ENCODE measurements around the gene DNASE1L2. TPM values are rescaled to one million over a fixed set of nuclear protein-coding genes. Genes with fewer than 3 reads are reported as not detected.

DNASE1L2 gene
- polyA plus RNA-seq, 1 experiment: 0.38 TPM

DNA sequence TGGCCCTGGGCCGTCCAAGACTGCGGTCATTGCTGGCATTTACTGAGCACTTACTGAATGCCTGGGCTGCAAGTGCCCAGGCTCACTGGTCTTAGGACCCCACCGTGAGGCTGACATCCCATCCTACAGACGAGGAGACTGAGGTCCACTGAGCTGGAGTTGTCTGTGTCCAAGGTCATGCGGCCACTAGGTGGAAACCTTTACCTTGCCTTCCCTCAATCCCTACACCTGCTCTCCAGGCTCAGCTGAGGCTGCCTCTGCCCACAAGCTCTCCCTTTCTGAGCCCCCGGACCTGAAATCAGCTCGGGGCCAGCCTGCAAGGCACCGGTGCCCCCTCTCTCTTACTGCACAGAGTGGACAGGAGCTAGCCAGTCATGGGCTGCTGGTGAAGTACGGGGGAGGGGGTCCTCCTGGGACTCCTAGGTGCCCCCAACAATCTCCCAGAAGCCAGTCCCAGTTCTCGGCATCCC lies 41.4 kb upstream of the DNASE1L2 start:
- no peak for DNase-seq (ENCODE audit: low read depth)
- TF ChIP-seq, protein P1, sequence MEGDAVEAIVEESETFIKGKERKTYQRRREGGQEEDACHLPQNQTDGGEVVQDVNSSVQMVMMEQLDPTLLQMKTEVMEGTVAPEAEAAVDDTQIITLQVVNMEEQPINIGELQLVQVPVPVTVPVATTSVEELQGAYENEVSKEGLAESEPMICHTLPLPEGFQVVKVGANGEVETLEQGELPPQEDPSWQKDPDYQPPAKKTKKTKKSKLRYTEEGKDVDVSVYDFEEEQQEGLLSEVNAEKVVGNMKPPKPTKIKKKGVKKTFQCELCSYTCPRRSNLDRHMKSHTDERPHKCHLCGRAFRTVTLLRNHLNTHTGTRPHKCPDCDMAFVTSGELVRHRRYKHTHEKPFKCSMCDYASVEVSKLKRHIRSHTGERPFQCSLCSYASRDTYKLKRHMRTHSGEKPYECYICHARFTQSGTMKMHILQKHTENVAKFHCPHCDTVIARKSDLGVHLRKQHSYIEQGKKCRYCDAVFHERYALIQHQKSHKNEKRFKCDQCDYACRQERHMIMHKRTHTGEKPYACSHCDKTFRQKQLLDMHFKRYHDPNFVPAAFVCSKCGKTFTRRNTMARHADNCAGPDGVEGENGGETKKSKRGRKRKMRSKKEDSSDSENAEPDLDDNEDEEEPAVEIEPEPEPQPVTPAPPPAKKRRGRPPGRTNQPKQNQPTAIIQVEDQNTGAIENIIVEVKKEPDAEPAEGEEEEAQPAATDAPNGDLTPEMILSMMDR (IDR thresholded peaks at IDR 0.05; ENCODE audit: insufficient read depth, low read depth, low read length): peak; percentile 13; the same call in 1 of the 2 replicates
- Histone ChIP-seq H3K27me3 (ENCODE audit: control insufficient read depth, insufficient read depth, low read length) (peaks cover 29% of the 10 kb centered on the region), H3K36me3 (ENCODE audit: control insufficient read depth, insufficient read depth, low read length) (no peaks in the 10 kb centered on the region), H3K4me3 (ENCODE audit: low read depth, low read length) (no peak overlapping the region)
- CTCF ChIA-PET: interaction anchor here (0.6 to 1.7 kb wide), 5 partner anchors 14 to 1541 kb away, joined by 3 to 5 read pairs (median 3); partner anchors contain the start of gene TRAF7
- POLR2A ChIA-PET: no interaction called here

DNA sequence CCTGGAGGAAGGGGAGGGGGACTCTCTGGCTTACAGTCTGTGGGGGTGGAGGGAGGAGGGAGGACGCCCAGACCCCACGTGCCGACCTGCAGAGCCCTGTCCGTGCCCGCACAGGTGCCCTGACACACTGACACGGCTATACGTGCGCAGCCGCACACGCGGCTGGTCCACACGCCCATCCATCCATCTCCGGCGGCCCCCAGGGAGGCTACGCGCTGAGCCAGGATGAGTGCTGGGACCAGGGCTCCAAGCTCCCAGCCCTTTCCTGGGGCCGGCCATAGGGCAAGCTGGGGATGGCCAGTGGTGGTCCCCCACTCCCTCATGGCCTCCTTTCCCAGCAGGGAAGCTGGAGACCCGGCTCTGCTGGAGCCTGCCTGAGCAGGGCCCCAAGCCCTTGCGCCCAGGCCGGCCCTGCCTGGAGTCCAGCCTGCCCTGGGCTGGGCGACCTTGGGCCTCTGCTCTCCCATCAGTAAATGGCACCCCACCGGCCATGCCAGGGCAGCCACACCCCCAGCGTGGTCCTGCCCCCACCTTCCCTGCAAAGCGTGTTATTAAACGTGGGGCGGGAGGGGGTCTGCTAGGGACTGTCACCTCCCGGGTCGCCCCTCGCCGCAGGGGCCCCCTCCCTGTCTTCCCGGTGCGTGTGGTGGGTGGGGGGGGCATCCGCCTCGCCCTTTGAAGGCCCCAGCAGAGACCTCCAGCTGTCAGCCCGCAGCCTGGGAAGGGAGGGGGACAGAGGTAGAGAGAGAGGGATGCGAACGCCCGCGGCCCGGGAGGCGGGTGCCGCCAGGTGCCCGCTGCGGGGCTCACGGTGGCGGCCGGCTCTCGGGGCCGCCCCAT lies 40.7 kb upstream of the DNASE1L2 start:
- DNase-seq (ENCODE audit: low read depth): no peak
- Histone ChIP-seq H3K36me3 (ENCODE audit: control insufficient read depth, insufficient read depth, low read length) (no peaks in the 10 kb centered on the region), H3K27me3 (ENCODE audit: control insufficient read depth, insufficient read depth, low read length) (peaks cover 31% of the 10 kb centered on the region), H3K4me3 (ENCODE audit: low read depth, low read length) (no peak overlapping the region)
- POLR2A ChIA-PET: no interaction called here
- TF ChIP-seq, protein P1 (IDR thresholded peaks at IDR 0.05; ENCODE audit: insufficient read depth, low read depth, low read length): no peak
- CTCF ChIA-PET: interaction anchor here (0.5 to 1.5 kb wide), 5 partner anchors 14 to 139 kb away, joined by 3 to 4 read pairs (median 3); partner anchors contain the start of gene ECI1

DNA sequence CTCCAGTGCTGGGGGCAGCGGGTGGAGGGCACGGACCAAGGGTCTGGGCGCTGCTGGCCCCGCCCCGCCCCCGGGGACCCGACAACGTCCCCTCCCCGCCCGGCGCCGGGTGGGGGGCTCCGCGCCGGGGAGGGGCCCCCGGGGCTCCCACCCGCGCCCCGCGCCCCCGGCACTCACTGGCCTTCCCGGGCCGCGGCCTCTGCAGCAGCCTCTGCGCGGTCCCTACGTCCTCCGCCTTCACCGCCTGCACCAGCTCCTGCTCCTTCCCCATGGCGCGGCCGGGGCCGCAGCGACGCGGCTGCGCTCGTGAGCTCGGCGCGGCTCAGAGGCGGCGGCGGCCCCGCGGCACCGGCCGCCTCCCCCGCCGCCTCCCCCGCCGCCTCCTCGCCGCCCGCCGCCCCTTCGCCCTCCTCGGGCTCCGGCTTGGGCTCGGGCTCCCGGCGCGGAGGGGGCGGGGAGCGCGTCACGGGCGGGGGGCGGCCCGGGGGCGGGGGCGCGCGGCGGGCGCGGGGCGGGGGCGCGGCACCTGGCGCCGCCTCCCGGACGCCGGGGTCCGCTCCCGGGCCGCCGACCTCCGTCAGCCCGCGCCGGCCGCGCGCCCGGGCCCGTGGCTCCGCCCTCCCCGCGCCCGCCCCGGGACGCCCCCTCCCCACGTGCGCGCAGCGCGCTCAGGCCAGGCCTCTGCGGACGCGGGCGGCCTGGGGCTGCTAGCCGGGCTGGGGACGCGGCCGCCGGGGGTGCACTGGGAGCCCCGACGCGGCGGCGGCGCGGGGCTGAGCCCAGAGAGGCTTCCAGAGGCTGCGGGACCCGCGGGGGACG lies 39.9 kb upstream of the DNASE1L2 start, which contains the start of gene CASKIN1:
TSS of gene CASKIN1 (minus strand) at position 444 of the 819 bp plus-strand sequence. CDS start at position 271, 173 bp downstream.
- H3K27me3 ChIP-seq (ENCODE audit: control insufficient read depth, insufficient read depth, low read length): peaks cover 31% of the 10 kb centered on the region
- TF ChIP-seq, protein P1 (IDR thresholded peaks at IDR 0.05; ENCODE audit: insufficient read depth, low read depth, low read length): no peak
- H3K36me3 ChIP-seq (ENCODE audit: control insufficient read depth, insufficient read depth, low read length): no peaks in the 10 kb centered on the region
- POLR2A ChIA-PET: no interaction called here
- no peak for DNase-seq (ENCODE audit: low read depth)
- CTCF ChIA-PET: interaction anchor here (0.5 to 1.5 kb wide), 2 partner anchors 55 to 116 kb away, joined by 3 to 4 read pairs; partner anchors contain the start of gene ECI1
- H3K4me3 ChIP-seq (ENCODE audit: low read depth, low read length): peak within 1 kb of the TSS; percentile 29; the same call in 1 of the 2 replicates

DNA sequence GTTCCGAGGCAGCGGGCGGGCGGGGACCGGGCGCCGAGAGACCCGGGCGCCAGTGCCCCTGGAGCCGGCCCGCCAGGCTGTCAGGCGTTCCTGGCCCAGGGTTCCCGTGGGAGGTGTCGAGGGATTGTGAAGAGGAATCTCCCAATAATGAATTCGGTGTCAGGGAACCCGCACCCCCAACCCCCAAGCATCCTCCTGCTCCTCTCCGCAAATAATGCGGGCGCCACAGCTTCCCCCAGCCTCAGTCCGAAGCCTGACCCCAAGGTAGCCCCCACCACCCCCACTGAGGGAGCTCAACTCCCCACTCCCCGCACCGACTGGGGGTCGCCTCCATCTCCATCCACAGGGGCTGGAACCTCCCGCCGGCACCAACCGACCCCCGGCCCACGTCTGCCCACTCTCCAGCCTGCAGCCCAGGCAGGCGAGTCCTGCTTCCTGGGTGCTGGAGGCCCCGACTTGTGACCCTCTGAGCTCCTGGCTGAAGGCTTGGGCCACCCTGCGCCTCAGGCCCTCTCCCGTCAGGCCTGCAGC lies 39.2 kb upstream of the DNASE1L2 start:
- H3K4me3 ChIP-seq (ENCODE audit: low read depth, low read length): no peak overlapping the region
- CTCF ChIA-PET: no interaction called here

More for the DNA sequence above, 39.2 kb upstream of the DNASE1L2 start:
- no peak for DNase-seq (ENCODE audit: low read depth)
- TF ChIP-seq, protein P1 (IDR thresholded peaks at IDR 0.05; ENCODE audit: insufficient read depth, low read depth, low read length): no peak
- no peaks in the 10 kb centered on the region for H3K36me3 ChIP-seq (ENCODE audit: control insufficient read depth, insufficient read depth, low read length)
- POLR2A ChIA-PET: no interaction called here
- peaks cover 31% of the 10 kb centered on the region for H3K27me3 ChIP-seq (ENCODE audit: control insufficient read depth, insufficient read depth, low read length)

Data from BJ (cell line).